GM12878 (cell line): ENCODE results near the gene TRAIP. TPM values are rescaled to one million over a fixed set of nuclear protein-coding genes. Genes with fewer than 3 reads are reported as not detected.

ENCODE experiments used
- ATAC-seq: fragments of 200-7000 bp; cut with Tn5 transposase; 3 replicates; pipeline ENCODE4 v1.9.1; 2020; ENCODE audit warnings: mild to moderate bottlenecking, moderate library complexity
- BruUV-seq: library from RNA; stranded (reverse); fragments of 400-500 nt; replicated peaks from 2 replicates; lab custom pipeline; 2021; lab: Mats Ljungman, UMichigan
- CTCF ChIA-PET: fragments of 300-600 bp; sonication (Branson Sonifier 250); formaldehyde crosslinking; extraction: SDS; loops from one replicate; lab custom pipeline; 2021; ENCODE audit warnings: inconsistent platforms; lab: Yijun Ruan, JAX
- POLR2A ChIA-PET: fragments of 350-600 bp; formaldehyde crosslinking; extraction: SDS; loops from one replicate; lab custom pipeline; 2021; ENCODE audit warnings: inconsistent platforms; lab: Charles Lee
- RAD21 ChIA-PET: fragments of 300-600 bp; sonication (Branson Sonifier 250); formaldehyde crosslinking; loops from one replicate; lab custom pipeline; 2023; ENCODE audit warnings: antibody characterized with exemption; ENCODE audit not compliant: unreplicated experiment; lab: Charles Lee
- SMC1A ChIA-PET: fragments of 300-600 bp; sonication (Branson Sonifier 250); formaldehyde crosslinking; loops from one replicate; lab custom pipeline; 2023; ENCODE audit not compliant: unreplicated experiment, uncharacterized antibody; lab: Charles Lee
- DNase-seq: peaks from one replicate; pipeline ENCODE4 v3.0.0-alpha.2; 2011; ENCODE audit warnings: low read depth, low spot score
- FAIRE-seq: peaks from 3 replicates; lab custom pipeline; 2011; peaks lifted over from hg19 to GRCh38; lab: Jason Lieb, UNC
- H2AFZ ChIP-seq: 2 replicates; pipeline ENCODE4 v1.6.0; 2011; ENCODE audit warnings: low read depth, low read length, control low read depth; ENCODE audit not compliant: control insufficient read depth
- H3K27ac ChIP-seq: 2 replicates; pipeline ENCODE4 v1.5.1; 2011; ENCODE audit warnings: control low read depth; ENCODE audit not compliant: control insufficient read depth, insufficient read depth
- H3K27me3 ChIP-seq, 2 experiments: replicated peaks in 1 of 2; 2 replicates each; pipeline versions ENCODE4 v1.6.0 to v1.6.1; 2011; ENCODE audit warnings: low read length in 1 of 2; ENCODE audit not compliant: control insufficient read depth in 2 of 2, insufficient read depth in 2 of 2
- H3K36me3 ChIP-seq, 2 experiments: 2 replicates each; pipeline ENCODE4 v1.5.1; 2011; ENCODE audit warnings: low read length in 1 of 2; ENCODE audit not compliant: control insufficient read depth in 2 of 2, insufficient read depth in 2 of 2
- H3K4me1 ChIP-seq: 2 replicates; pipeline ENCODE4 v1.6.1; 2011; ENCODE audit warnings: mild to moderate bottlenecking, low read length, moderate library complexity, mixed read lengths; ENCODE audit not compliant: control insufficient read depth, insufficient read depth
- H3K4me2 ChIP-seq: 2 replicates; pipeline ENCODE4 v1.6.0; 2011; ENCODE audit warnings: control low read depth; ENCODE audit not compliant: control insufficient read depth, insufficient read depth
- H3K4me3 ChIP-seq: fragments of 200-600 bp; sonication (generic); 2 replicates; pipeline ENCODE4 v1.5.1; 2016
- H3K79me2 ChIP-seq: 2 replicates; pipeline ENCODE4 v1.6.0; 2011; ENCODE audit warnings: low read length; ENCODE audit not compliant: control insufficient read depth, insufficient read depth
- H3K9ac ChIP-seq: 2 replicates; pipeline ENCODE4 v1.8.0; 2011; ENCODE audit warnings: low read length, control low read depth, mixed read lengths; ENCODE audit not compliant: control insufficient read depth, insufficient read depth
- H3K9me3 ChIP-seq: replicated peaks from 3 replicates; pipeline ENCODE4 v1.5.1; 2011; ENCODE audit warnings: mild to moderate bottlenecking, low read length; ENCODE audit not compliant: control insufficient read depth, insufficient read depth
- H4K20me1 ChIP-seq: 2 replicates; pipeline ENCODE4 v1.6.0; 2011; ENCODE audit not compliant: control insufficient read depth, insufficient read depth
- EED ChIP-seq: sonication (generic); IDR thresholded peaks from 2 replicates; pipeline ENCODE4 v1.6.1; 2016; ENCODE audit warnings: antibody characterized with exemption, low read depth
- HDAC6 ChIP-seq: fragments of 200-600 bp; sonication (generic); IDR thresholded peaks from one replicate; pipeline ENCODE4 v1.8.0; 2017; ENCODE audit warnings: antibody characterized with exemption; ENCODE audit not compliant: unreplicated experiment
- KDM1A ChIP-seq: fragments of 200-600 bp; sonication (generic); IDR thresholded peaks from 2 replicates; pipeline ENCODE4 v1.6.1; 2016; ENCODE audit warnings: borderline replicate concordance
- SIN3A ChIP-seq: IDR thresholded peaks from 2 replicates; pipeline ENCODE4 v1.6.1; 2012; ENCODE audit warnings: low read depth, low read length, improper control_type of control experiment
- ZBED1 ChIP-seq: IDR thresholded peaks from 2 replicates; pipeline ENCODE4 v1.6.1; 2016; ENCODE audit warnings: borderline replicate concordance
- ZNF622 ChIP-seq: fragments of 450-650 bp; IDR thresholded peaks from 2 replicates; pipeline ENCODE4 v1.6.1; 2017; ENCODE audit warnings: mild to moderate bottlenecking, inconsistent platforms
- WGBS: methylation state at CpG from one replicate; pipeline ENCODE4 v1.1.6; 2016; ENCODE audit warnings: low lambda C conversion rate; ENCODE audit not compliant: insufficient replicate concordance, insufficient coverage; ENCODE audit errors: missing lambda C conversion rate; 5-methylcytosine and 5-hydroxymethylcytosine counted together
- in situ Hi-C: fragments of 300-500 bp; cut with MboI; formaldehyde crosslinking; loops from 9 replicates; pipeline ENCODE4 v1.14.3; 2018; ENCODE audit warnings: mixed read lengths
- intact Hi-C: fragments of 100-400 bp; cut with micrococcal nuclease; formaldehyde crosslinking; loops from one replicate; pipeline ENCODE4 v1.14.2; 2022; ENCODE audit not compliant: unreplicated experiment
- polyA plus RNA-seq, 11 experiments: library from polyadenylated mRNA; depleted of rRNA in 4 of 11; unstranded in 6 of 11; stranded (reverse) in 5 of 11; fragments of >200 nt; fragmentation: Nextera tagmentation in 4 of 11; fragmentation: Illumina TruSeq in 1 of 11; extraction: Ambion mirVana in 4 of 11; extraction: Trizol in 1 of 11; gene quantifications; 1 replicate in 1 of 11; 2 replicates in 10 of 11; pipeline versions ENCODE4 v1.2.1 to v1.2.3, GENCODE V29; 2011 to 2016; ENCODE audit warnings: inconsistent platforms in 2 of 11, missing spikeins in 2 of 11, low read depth in 1 of 11
- total RNA-seq, 4 experiments: library from RNA; depleted of rRNA in 3 of 4; stranded (reverse); fragments of >200 nt in 3 of 4; fragmentation: Illumina TruSeq in 1 of 4; extraction: Trizol in 1 of 4; gene quantifications; 2 replicates each; pipeline versions ENCODE4 v1.2.1 to v1.2.3, GENCODE V29; 2013 to 2021
- TF ChIP-seq, protein P1 (sequence below): fragments of 450-650 bp; IDR thresholded peaks from 2 replicates; pipeline ENCODE4 v1.6.1; 2018; ENCODE audit warnings: mild to moderate bottlenecking, low read depth, moderate library complexity; ENCODE audit not compliant: partially characterized antibody
- TF ChIP-seq, protein P2 (sequence below): IDR thresholded peaks from 2 replicates; pipeline ENCODE4 v1.6.1; 2012; ENCODE audit warnings: improper control_type of control experiment, low read depth, low read length; ENCODE audit not compliant: insufficient replicate concordance
- TF ChIP-seq, protein P3 (sequence below): IDR thresholded peaks from 2 replicates; pipeline ENCODE4 v1.6.1; 2012; ENCODE audit warnings: mild to moderate bottlenecking, low read depth, low read length

TRAIP gene
- total and polyA plus RNA-seq, 10 of the 15 experiments (the other 5 are each of a cell fraction or from before 2014, with no cell fraction given), result 15.9 to 37.0 (median 23.1) TPM

DNA sequence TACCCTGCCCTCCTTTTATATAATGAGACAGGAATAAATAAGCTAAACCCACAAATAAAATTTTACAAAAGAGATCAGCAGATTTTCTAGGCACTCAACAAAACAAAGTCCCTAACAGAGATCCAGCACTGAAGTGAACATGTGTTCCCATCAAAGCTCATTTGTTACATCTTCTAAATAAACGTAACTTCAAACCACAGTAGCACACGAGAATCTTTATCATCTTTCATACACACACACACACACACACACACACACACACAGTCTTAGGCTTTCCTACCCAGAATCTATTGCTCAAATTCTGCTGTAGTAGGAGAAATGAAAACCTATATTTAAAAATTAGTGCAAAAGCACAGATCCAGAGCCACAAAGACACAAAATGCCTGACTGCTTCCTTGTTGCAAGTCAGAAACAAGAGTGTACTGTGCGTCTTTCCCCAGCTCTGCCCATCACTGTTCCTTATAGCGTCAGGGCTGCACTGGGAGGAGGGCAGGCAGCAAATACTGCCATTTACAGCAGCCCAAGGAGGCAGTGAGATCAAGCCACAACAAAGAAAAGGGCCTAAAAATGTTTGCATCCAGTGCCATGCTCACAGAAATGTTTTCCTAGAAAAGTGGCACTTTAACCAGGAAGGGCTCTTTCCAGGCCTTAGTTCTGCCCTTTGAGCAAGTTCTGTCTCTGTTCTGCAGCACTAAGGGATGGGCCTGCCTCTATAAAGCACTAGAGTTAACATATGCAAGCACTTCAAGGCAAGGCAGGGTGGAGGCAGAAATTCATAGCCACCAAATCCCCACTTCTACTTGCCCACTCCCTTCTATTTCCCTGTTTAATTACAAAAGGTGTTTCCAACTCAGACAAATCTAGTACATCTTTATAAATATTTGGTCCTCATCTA lies 76.0 kb downstream of the TRAIP start:
- Histone ChIP-seq H3K27ac (no peak overlapping the region), H3K4me3 (no peak overlapping the region), H3K27me3 (no peaks in the 10 kb centered on the region), H3K9ac (no peak overlapping the region), H2AFZ (no peak overlapping the region), H3K4me1 (peaks cover 4% of the 10 kb centered on the region; the same call in 1 of the 2 replicates), H3K4me2 (no peak overlapping the region), H3K9me3 (no peaks in the 10 kb centered on the region), H3K79me2 (peaks cover 27% of the 10 kb centered on the region), H4K20me1 (no peaks in the 10 kb centered on the region), H3K36me3 (peaks cover 0 to 3% of the 10 kb centered on the region in 2 experiments; a peak in 2 of 4 replicates)
- in situ Hi-C loops, result no loop called here
- ChIA-PET CTCF (no interaction called here), RAD21 (interaction anchor here (1.4 kb wide), 1 partner anchor 59 kb away, joined by 4 read pairs; no protein-coding TSS in a partner anchor), SMC1A (interaction anchor here (0.8 kb wide), 1 partner anchor 9 kb away, joined by 4 read pairs; no protein-coding TSS in a partner anchor), POLR2A (no interaction called here)
- intact Hi-C loops, result no loop called here
- no TSS peak for BruUV-seq
- 100% methylated on average over 3 of the region's 4 CpGs for WGBS
- DNase-seq (no peak), ATAC-seq (0 out of 3 replicates have a peak, but pooled peaks have one; percentile 21), FAIRE-seq (no peak)
- TF ChIP-seq, protein P1, sequence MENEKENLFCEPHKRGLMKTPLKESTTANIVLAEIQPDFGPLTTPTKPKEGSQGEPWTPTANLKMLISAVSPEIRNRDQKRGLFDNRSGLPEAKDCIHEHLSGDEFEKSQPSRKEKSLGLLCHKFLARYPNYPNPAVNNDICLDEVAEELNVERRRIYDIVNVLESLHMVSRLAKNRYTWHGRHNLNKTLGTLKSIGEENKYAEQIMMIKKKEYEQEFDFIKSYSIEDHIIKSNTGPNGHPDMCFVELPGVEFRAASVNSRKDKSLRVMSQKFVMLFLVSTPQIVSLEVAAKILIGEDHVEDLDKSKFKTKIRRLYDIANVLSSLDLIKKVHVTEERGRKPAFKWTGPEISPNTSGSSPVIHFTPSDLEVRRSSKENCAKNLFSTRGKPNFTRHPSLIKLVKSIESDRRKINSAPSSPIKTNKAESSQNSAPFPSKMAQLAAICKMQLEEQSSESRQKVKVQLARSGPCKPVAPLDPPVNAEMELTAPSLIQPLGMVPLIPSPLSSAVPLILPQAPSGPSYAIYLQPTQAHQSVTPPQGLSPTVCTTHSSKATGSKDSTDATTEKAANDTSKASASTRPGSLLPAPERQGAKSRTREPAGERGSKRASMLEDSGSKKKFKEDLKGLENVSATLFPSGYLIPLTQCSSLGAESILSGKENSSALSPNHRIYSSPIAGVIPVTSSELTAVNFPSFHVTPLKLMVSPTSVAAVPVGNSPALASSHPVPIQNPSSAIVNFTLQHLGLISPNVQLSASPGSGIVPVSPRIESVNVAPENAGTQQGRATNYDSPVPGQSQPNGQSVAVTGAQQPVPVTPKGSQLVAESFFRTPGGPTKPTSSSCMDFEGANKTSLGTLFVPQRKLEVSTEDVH, result no peak
- no peak for TF ChIP-seq ZBED1
- TF ChIP-seq ZNF622, result no peak
- TF ChIP-seq KDM1A, result no peak
- TF ChIP-seq, protein P2, sequence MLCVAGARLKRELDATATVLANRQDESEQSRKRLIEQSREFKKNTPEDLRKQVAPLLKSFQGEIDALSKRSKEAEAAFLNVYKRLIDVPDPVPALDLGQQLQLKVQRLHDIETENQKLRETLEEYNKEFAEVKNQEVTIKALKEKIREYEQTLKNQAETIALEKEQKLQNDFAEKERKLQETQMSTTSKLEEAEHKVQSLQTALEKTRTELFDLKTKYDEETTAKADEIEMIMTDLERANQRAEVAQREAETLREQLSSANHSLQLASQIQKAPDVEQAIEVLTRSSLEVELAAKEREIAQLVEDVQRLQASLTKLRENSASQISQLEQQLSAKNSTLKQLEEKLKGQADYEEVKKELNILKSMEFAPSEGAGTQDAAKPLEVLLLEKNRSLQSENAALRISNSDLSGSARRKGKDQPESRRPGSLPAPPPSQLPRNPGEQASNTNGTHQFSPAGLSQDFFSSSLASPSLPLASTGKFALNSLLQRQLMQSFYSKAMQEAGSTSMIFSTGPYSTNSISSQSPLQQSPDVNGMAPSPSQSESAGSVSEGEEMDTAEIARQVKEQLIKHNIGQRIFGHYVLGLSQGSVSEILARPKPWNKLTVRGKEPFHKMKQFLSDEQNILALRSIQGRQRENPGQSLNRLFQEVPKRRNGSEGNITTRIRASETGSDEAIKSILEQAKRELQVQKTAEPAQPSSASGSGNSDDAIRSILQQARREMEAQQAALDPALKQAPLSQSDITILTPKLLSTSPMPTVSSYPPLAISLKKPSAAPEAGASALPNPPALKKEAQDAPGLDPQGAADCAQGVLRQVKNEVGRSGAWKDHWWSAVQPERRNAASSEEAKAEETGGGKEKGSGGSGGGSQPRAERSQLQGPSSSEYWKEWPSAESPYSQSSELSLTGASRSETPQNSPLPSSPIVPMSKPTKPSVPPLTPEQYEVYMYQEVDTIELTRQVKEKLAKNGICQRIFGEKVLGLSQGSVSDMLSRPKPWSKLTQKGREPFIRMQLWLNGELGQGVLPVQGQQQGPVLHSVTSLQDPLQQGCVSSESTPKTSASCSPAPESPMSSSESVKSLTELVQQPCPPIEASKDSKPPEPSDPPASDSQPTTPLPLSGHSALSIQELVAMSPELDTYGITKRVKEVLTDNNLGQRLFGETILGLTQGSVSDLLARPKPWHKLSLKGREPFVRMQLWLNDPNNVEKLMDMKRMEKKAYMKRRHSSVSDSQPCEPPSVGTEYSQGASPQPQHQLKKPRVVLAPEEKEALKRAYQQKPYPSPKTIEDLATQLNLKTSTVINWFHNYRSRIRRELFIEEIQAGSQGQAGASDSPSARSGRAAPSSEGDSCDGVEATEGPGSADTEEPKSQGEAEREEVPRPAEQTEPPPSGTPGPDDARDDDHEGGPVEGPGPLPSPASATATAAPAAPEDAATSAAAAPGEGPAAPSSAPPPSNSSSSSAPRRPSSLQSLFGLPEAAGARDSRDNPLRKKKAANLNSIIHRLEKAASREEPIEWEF, result no peak
- TF ChIP-seq EED, result no peak
- TF ChIP-seq SIN3A, result no peak
- TF ChIP-seq, protein P3, sequence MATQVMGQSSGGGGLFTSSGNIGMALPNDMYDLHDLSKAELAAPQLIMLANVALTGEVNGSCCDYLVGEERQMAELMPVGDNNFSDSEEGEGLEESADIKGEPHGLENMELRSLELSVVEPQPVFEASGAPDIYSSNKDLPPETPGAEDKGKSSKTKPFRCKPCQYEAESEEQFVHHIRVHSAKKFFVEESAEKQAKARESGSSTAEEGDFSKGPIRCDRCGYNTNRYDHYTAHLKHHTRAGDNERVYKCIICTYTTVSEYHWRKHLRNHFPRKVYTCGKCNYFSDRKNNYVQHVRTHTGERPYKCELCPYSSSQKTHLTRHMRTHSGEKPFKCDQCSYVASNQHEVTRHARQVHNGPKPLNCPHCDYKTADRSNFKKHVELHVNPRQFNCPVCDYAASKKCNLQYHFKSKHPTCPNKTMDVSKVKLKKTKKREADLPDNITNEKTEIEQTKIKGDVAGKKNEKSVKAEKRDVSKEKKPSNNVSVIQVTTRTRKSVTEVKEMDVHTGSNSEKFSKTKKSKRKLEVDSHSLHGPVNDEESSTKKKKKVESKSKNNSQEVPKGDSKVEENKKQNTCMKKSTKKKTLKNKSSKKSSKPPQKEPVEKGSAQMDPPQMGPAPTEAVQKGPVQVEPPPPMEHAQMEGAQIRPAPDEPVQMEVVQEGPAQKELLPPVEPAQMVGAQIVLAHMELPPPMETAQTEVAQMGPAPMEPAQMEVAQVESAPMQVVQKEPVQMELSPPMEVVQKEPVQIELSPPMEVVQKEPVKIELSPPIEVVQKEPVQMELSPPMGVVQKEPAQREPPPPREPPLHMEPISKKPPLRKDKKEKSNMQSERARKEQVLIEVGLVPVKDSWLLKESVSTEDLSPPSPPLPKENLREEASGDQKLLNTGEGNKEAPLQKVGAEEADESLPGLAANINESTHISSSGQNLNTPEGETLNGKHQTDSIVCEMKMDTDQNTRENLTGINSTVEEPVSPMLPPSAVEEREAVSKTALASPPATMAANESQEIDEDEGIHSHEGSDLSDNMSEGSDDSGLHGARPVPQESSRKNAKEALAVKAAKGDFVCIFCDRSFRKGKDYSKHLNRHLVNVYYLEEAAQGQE, result no peak
- no peak for TF ChIP-seq HDAC6
